ENCODE data around the gene HDAC7. TPM values are rescaled to one million over a fixed set of nuclear protein-coding genes. Genes with fewer than 3 reads are reported as not detected.

The HDAC7 gene
- total RNA-seq, 1 donor from 2014 or later = 76.1 TPM

GRCh38 chr12:47798382-47798948 is 21.2 kb downstream of the HDAC7 start:
- H3K36me3 Mint-ChIP-seq = peaks cover 4% of the 10 kb centered on the region
- no peaks in the 10 kb centered on the region for H3K9me3 Mint-ChIP-seq
- DNase-seq (ENCODE audit: extremely low spot score, unreplicated experiment) = no peak
- TF ChIP-seq, protein P1, sequence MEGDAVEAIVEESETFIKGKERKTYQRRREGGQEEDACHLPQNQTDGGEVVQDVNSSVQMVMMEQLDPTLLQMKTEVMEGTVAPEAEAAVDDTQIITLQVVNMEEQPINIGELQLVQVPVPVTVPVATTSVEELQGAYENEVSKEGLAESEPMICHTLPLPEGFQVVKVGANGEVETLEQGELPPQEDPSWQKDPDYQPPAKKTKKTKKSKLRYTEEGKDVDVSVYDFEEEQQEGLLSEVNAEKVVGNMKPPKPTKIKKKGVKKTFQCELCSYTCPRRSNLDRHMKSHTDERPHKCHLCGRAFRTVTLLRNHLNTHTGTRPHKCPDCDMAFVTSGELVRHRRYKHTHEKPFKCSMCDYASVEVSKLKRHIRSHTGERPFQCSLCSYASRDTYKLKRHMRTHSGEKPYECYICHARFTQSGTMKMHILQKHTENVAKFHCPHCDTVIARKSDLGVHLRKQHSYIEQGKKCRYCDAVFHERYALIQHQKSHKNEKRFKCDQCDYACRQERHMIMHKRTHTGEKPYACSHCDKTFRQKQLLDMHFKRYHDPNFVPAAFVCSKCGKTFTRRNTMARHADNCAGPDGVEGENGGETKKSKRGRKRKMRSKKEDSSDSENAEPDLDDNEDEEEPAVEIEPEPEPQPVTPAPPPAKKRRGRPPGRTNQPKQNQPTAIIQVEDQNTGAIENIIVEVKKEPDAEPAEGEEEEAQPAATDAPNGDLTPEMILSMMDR (conservative IDR thresholded peaks at IDR 0.05) = no peak
- peaks cover 16% of the 10 kb centered on the region for H3K4me1 Mint-ChIP-seq (ENCODE audit: unreplicated experiment)
- H3K27me3 Mint-ChIP-seq = no peaks in the 10 kb centered on the region
- H3K4me3 Mint-ChIP-seq = no peak overlapping the region
- no peak overlapping the region for H3K27ac Mint-ChIP-seq

GRCh38 chr12:47797441-47797840 is 22.3 kb downstream of the HDAC7 start:
- peaks cover 12% of the 10 kb centered on the region for H3K4me1 Mint-ChIP-seq (ENCODE audit: unreplicated experiment)
- H3K27ac Mint-ChIP-seq = no peak overlapping the region
- H3K36me3 Mint-ChIP-seq = peaks cover 8% of the 10 kb centered on the region
- DNase-seq (ENCODE audit: extremely low spot score, unreplicated experiment) = no peak
- no peaks in the 10 kb centered on the region for H3K27me3 Mint-ChIP-seq
- TF ChIP-seq, protein P1 (conservative IDR thresholded peaks at IDR 0.05) = peak; percentile 56
- H3K4me3 Mint-ChIP-seq = no peak overlapping the region
- H3K9me3 Mint-ChIP-seq = no peaks in the 10 kb centered on the region

GRCh38 chr12:47795814-47796411 is 23.8 kb downstream of the HDAC7 start:
- no peaks in the 10 kb centered on the region for H3K9me3 Mint-ChIP-seq
- no peaks in the 10 kb centered on the region for H3K27me3 Mint-ChIP-seq
- no peak overlapping the region for H3K27ac Mint-ChIP-seq
- no peak overlapping the region for H3K4me3 Mint-ChIP-seq
- peaks cover 2% of the 10 kb centered on the region for H3K4me1 Mint-ChIP-seq (ENCODE audit: unreplicated experiment)
- TF ChIP-seq, protein P1 (conservative IDR thresholded peaks at IDR 0.05) = no peak
- peaks cover 9% of the 10 kb centered on the region for H3K36me3 Mint-ChIP-seq
- no peak for DNase-seq (ENCODE audit: extremely low spot score, unreplicated experiment)

DNA sequence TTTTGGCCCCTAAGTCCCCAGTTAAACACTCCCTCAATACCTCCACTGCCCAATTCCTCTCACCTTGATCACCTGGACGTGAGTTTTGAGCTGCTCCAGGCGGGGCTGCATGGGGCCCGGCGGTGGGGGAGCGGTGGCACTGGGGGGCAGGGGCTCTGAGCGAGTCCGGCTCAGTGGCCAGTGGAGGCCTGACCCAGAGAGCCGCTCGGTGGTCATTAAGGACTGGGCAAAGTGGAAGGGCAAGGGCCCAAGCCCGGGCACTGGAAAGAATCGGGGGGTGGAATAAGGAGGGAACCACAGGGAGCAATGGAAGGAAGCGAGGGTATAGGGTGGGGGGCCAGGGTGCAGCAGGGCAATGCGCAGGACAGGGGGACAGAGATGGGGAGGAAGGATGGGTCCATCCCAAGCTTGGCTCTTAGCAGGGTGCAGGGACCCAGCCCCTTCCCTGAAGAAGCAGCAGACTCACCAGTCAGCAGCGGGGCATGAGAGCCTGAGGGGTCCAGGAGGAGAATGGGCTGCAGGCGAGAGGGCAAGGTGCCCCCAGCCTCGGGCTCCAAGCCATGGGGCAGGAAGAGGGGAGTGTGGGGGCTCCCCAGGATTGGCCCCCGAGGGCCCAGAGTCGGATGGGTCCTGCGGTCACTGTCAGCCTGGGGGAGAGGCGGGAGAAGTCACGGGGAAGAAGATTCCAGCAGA is 24.4 kb downstream of the HDAC7 start:
- Mint-ChIP-seq H3K4me1 (ENCODE audit: unreplicated experiment) (no peaks in the 10 kb centered on the region), H3K27me3 (no peaks in the 10 kb centered on the region), H3K27ac (no peak overlapping the region), H3K4me3 (no peak overlapping the region), H3K36me3 (peaks cover 9% of the 10 kb centered on the region), H3K9me3 (no peaks in the 10 kb centered on the region)
- no peak for DNase-seq (ENCODE audit: extremely low spot score, unreplicated experiment)
- TF ChIP-seq, protein P1 (conservative IDR thresholded peaks at IDR 0.05) = no peak

GRCh38 chr12:47794679-47795078 is 25.0 kb downstream of the HDAC7 start:
- no peak for DNase-seq (ENCODE audit: extremely low spot score, unreplicated experiment)
- Mint-ChIP-seq H3K9me3 (no peaks in the 10 kb centered on the region), H3K4me3 (no peak overlapping the region), H3K27me3 (no peaks in the 10 kb centered on the region), H3K36me3 (peaks cover 9% of the 10 kb centered on the region), H3K4me1 (ENCODE audit: unreplicated experiment) (no peaks in the 10 kb centered on the region), H3K27ac (no peak overlapping the region)
- TF ChIP-seq, protein P1 (conservative IDR thresholded peaks at IDR 0.05) = no peak

Data from type B pancreatic cell (in vitro differentiated cells).